ENCODE data around the gene COL23A1.

The COL23A1 gene

DNA sequence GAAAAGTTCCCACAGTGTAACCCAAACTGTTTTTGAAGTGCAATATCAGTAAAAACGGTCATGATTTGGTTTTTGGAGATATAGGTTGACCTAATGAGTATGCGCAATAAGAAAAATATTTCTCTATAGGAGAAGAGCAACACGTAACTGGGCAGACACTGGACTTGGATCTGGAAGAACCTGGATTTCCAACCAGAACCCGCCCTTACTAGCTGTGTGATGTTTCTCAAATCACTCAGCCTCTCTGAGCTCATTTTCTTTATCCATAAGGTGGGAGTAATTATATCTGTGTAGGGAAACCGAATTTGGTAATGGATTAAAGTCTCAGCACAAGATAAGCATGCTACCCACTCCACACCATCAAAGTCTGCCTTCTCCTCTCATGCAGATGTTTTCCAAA, 169.1 kb downstream of the COL23A1 start:
- H3K18ac ChIP-seq (ENCODE audit: low read length): no peak overlapping the region
- H3K79me1 ChIP-seq (ENCODE audit: low read length): peaks cover 4% of the 10 kb centered on the region
- WGBS (ENCODE audit: extremely low coverage, insufficient coverage, low lambda C conversion rate): no CpG with 5 or more reads among the region's 5 CpGs
- peaks cover 13% of the 10 kb centered on the region for H3K4me1 ChIP-seq (ENCODE audit: control insufficient read depth, low read depth, low read length)
- no peak overlapping the region for H3K23ac ChIP-seq (ENCODE audit: low read length)
- peak; percentile 26 for DNase-seq
- H2BK5ac ChIP-seq (ENCODE audit: low read length): no peak overlapping the region
- no peak overlapping the region for H3K56ac ChIP-seq (ENCODE audit: low read length)
- H4K8ac ChIP-seq (ENCODE audit: low read depth, low read length): no peak overlapping the region
- H3K36me3 ChIP-seq (ENCODE audit: control insufficient read depth, insufficient read depth, low read length): no peaks in the 10 kb centered on the region
- H3K27me3 ChIP-seq (ENCODE audit: insufficient read depth, low read length, poor library complexity): no peaks in the 10 kb centered on the region
- H2BK120ac ChIP-seq (ENCODE audit: low read depth, low read length): no peak overlapping the region
- H3K27ac ChIP-seq (ENCODE audit: low read depth, low read length): no peak overlapping the region
- no peak overlapping the region for H2BK15ac ChIP-seq (replicated peaks; ENCODE audit: low read depth)
- H3K4me2 ChIP-seq (ENCODE audit: low read length): no peak overlapping the region
- H3K79me2 ChIP-seq (ENCODE audit: control insufficient read depth, insufficient read depth, low read length): peaks cover 2% of the 10 kb centered on the region
- H3K4ac ChIP-seq (ENCODE audit: low read depth, low read length): peak overlapping the region; percentile 71
- no peak overlapping the region for H2AK5ac ChIP-seq (ENCODE audit: low read length)
- H4K5ac ChIP-seq (ENCODE audit: low read length): no peak overlapping the region
- H3K4me3 ChIP-seq (ENCODE audit: low read length): no peak overlapping the region
- H3K9ac ChIP-seq (ENCODE audit: low read length): peak overlapping the region; percentile 28

DNA sequence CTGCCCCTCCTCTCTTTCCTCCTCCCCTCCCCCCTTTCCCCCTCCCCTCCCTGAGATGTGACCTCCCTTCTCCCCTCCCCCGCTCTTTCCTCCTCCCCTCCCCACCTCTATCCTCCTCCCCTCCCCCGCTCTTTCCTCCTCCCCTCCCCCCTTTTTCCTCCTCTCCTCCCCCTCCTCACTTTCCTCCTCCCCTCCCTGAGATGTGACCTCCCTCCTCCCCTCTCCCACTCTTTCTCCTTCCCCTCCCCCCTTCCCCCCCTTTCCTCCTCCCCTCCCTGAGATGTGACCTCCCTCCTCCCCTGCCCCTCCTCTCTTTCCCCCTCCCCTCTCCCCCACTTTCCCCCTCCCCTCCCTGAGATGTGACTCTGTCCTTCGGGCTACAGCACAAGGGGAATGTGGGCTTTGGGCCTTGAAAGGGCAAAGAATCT, 169.8 kb downstream of the COL23A1 start:
- Histone ChIP-seq H3K27me3 (ENCODE audit: insufficient read depth, low read length, poor library complexity) (no peaks in the 10 kb centered on the region), H3K4me1 (ENCODE audit: control insufficient read depth, low read depth, low read length) (peaks cover 13% of the 10 kb centered on the region), H2BK15ac (replicated peaks; ENCODE audit: low read depth) (no peak overlapping the region), H2BK120ac (ENCODE audit: low read depth, low read length) (no peak overlapping the region), H3K36me3 (ENCODE audit: control insufficient read depth, insufficient read depth, low read length) (no peaks in the 10 kb centered on the region), H2BK5ac (ENCODE audit: low read length) (no peak overlapping the region), H4K8ac (ENCODE audit: low read depth, low read length) (no peak overlapping the region), H4K5ac (ENCODE audit: low read length) (no peak overlapping the region), H3K4me3 (ENCODE audit: low read length) (no peak overlapping the region), H3K4ac (ENCODE audit: low read depth, low read length) (peak overlapping the region; percentile 71), H2AK5ac (ENCODE audit: low read length) (no peak overlapping the region), H3K79me2 (ENCODE audit: control insufficient read depth, insufficient read depth, low read length) (peaks cover 2% of the 10 kb centered on the region), H3K9ac (ENCODE audit: low read length) (peak overlapping the region; percentile 39), H3K79me1 (ENCODE audit: low read length) (peaks cover 4% of the 10 kb centered on the region), H3K27ac (ENCODE audit: low read depth, low read length) (no peak overlapping the region), H3K56ac (ENCODE audit: low read length) (peak overlapping the region; percentile 44), H3K4me2 (ENCODE audit: low read length) (no peak overlapping the region), H3K23ac (ENCODE audit: low read length) (no peak overlapping the region), H3K18ac (ENCODE audit: low read length) (peak overlapping the region; percentile 52)
- DNase-seq: peak; percentile 73
- no CpG with 5 or more reads among the region's 3 CpGs for WGBS (ENCODE audit: extremely low coverage, insufficient coverage, low lambda C conversion rate)

DNA sequence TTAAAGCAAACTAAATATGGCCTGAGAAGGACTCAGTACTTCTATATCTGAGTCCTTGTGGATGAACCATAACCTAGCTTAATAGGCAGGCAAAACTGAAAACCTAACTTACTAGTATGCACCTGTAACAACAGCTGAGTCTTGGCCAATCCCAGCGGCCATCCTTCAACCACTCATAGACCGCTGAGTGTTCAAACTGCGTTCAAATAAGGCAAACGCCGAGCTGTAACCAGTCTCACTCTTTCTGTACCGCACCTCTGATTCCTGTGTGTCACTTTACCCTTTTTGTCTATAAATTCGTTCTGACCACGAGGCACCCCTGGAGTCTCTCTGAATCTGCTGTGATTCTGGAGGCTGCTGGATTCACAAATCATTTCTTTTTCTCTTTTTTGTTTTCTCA, 170.5 kb downstream of the COL23A1 start:
- no peak overlapping the region for H3K4ac ChIP-seq (ENCODE audit: low read depth, low read length)
- no peaks in the 10 kb centered on the region for H3K36me3 ChIP-seq (ENCODE audit: control insufficient read depth, insufficient read depth, low read length)
- no peak overlapping the region for H3K27ac ChIP-seq (ENCODE audit: low read depth, low read length)
- no peak overlapping the region for H3K4me3 ChIP-seq (ENCODE audit: low read length)
- peaks cover 4% of the 10 kb centered on the region for H3K79me1 ChIP-seq (ENCODE audit: low read length)
- no peak for DNase-seq
- WGBS (ENCODE audit: extremely low coverage, insufficient coverage, low lambda C conversion rate): no CpG with 5 or more reads among the region's 8 CpGs
- H3K4me1 ChIP-seq (ENCODE audit: control insufficient read depth, low read depth, low read length): peaks cover 13% of the 10 kb centered on the region
- no peak overlapping the region for H4K8ac ChIP-seq (ENCODE audit: low read depth, low read length)
- no peak overlapping the region for H3K4me2 ChIP-seq (ENCODE audit: low read length)
- no peak overlapping the region for H3K23ac ChIP-seq (ENCODE audit: low read length)
- no peak overlapping the region for H2BK120ac ChIP-seq (ENCODE audit: low read depth, low read length)
- peaks cover 2% of the 10 kb centered on the region for H3K79me2 ChIP-seq (ENCODE audit: control insufficient read depth, insufficient read depth, low read length)
- H3K9ac ChIP-seq (ENCODE audit: low read length): no peak overlapping the region
- peak overlapping the region; percentile 22 for H3K56ac ChIP-seq (ENCODE audit: low read length)
- no peak overlapping the region for H2BK5ac ChIP-seq (ENCODE audit: low read length)
- H3K18ac ChIP-seq (ENCODE audit: low read length): no peak overlapping the region
- H2AK5ac ChIP-seq (ENCODE audit: low read length): no peak overlapping the region
- no peaks in the 10 kb centered on the region for H3K27me3 ChIP-seq (ENCODE audit: insufficient read depth, low read length, poor library complexity)
- no peak overlapping the region for H4K5ac ChIP-seq (ENCODE audit: low read length)
- H2BK15ac ChIP-seq (replicated peaks; ENCODE audit: low read depth): no peak overlapping the region

DNA sequence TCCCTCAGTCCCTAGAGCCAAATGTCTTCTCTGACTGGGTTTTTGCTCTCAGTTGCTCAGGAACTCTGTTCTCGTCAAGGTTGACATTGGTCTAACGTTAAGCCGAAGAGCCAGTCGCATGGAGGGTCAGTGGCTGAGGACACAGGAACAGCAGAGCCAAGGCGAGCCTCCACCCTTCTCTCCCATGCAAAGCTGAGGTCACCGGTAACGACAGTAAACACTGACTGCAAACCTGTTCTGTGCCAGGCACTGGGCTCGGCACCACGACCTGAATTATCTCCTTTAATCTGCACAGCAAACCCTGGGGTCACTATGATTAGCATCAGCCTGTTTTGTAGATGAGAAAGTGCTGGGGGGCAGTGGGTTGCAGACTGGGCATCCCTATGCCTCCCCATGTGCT, 171.0 kb downstream of the COL23A1 start:
- Histone ChIP-seq H3K4me1 (ENCODE audit: control insufficient read depth, low read depth, low read length) (peaks cover 13% of the 10 kb centered on the region), H3K4ac (ENCODE audit: low read depth, low read length) (no peak overlapping the region), H3K79me2 (ENCODE audit: control insufficient read depth, insufficient read depth, low read length) (peaks cover 2% of the 10 kb centered on the region), H3K56ac (ENCODE audit: low read length) (no peak overlapping the region), H3K79me1 (ENCODE audit: low read length) (peaks cover 4% of the 10 kb centered on the region), H3K18ac (ENCODE audit: low read length) (no peak overlapping the region), H3K27ac (ENCODE audit: low read depth, low read length) (no peak overlapping the region), H3K9ac (ENCODE audit: low read length) (no peak overlapping the region), H4K8ac (ENCODE audit: low read depth, low read length) (no peak overlapping the region), H3K36me3 (ENCODE audit: control insufficient read depth, insufficient read depth, low read length) (no peaks in the 10 kb centered on the region), H4K5ac (ENCODE audit: low read length) (no peak overlapping the region), H3K27me3 (ENCODE audit: insufficient read depth, low read length, poor library complexity) (no peaks in the 10 kb centered on the region), H2BK120ac (ENCODE audit: low read depth, low read length) (no peak overlapping the region), H2BK15ac (replicated peaks; ENCODE audit: low read depth) (no peak overlapping the region), H3K4me3 (ENCODE audit: low read length) (no peak overlapping the region), H3K4me2 (ENCODE audit: low read length) (no peak overlapping the region), H2BK5ac (ENCODE audit: low read length) (no peak overlapping the region), H2AK5ac (ENCODE audit: low read length) (no peak overlapping the region), H3K23ac (ENCODE audit: low read length) (no peak overlapping the region)
- no peak for DNase-seq
- no CpG with 5 or more reads among the region's 9 CpGs for WGBS (ENCODE audit: extremely low coverage, insufficient coverage, low lambda C conversion rate)

DNA sequence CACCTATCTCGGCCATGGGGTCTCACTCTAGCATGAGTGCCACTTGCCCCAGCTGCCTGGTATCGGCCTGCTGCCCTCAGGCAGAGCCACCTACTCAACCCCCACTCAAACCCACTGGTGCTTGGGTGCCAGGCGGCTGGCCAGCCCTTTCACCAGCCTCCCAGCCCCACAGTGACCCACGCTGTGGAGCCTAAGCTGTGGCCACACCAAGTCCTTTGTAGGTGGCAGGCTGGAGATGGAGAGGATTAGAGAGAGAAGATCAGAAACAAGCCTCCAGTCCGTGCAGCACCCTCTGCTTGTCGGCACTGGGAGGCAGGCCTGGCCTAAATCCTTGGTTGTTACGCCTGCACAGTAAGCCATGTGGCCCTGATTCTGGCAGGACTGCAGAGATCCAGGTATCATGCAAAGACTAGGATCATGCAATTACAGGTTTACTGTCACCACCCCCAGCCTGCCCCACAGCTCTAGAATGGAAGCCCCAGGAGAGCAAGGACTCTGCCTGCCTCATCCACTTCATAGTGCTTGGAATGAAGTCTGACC, 171.7 kb downstream of the COL23A1 start:
- no peak overlapping the region for H2BK15ac ChIP-seq (replicated peaks; ENCODE audit: low read depth)
- no peak overlapping the region for H3K4me2 ChIP-seq (ENCODE audit: low read length)
- peaks cover 2% of the 10 kb centered on the region for H3K79me2 ChIP-seq (ENCODE audit: control insufficient read depth, insufficient read depth, low read length)
- H4K8ac ChIP-seq (ENCODE audit: low read depth, low read length): no peak overlapping the region
- no peaks in the 10 kb centered on the region for H3K36me3 ChIP-seq (ENCODE audit: control insufficient read depth, insufficient read depth, low read length)
- no peaks in the 10 kb centered on the region for H3K27me3 ChIP-seq (ENCODE audit: insufficient read depth, low read length, poor library complexity)
- H3K27ac ChIP-seq (ENCODE audit: low read depth, low read length): no peak overlapping the region
- no peak for DNase-seq
- no peak overlapping the region for H3K18ac ChIP-seq (ENCODE audit: low read length)
- no peak overlapping the region for H3K9ac ChIP-seq (ENCODE audit: low read length)
- no peak overlapping the region for H2BK5ac ChIP-seq (ENCODE audit: low read length)
- no peak overlapping the region for H3K23ac ChIP-seq (ENCODE audit: low read length)
- peaks cover 2% of the 10 kb centered on the region for H3K79me1 ChIP-seq (ENCODE audit: low read length)
- peaks cover 14% of the 10 kb centered on the region for H3K4me1 ChIP-seq (ENCODE audit: control insufficient read depth, low read depth, low read length)
- no peak overlapping the region for H2BK120ac ChIP-seq (ENCODE audit: low read depth, low read length)
- no peak overlapping the region for H3K4me3 ChIP-seq (ENCODE audit: low read length)
- no CpG with 5 or more reads among the region's 7 CpGs for WGBS (ENCODE audit: extremely low coverage, insufficient coverage, low lambda C conversion rate)
- H3K4ac ChIP-seq (ENCODE audit: low read depth, low read length): no peak overlapping the region
- H4K5ac ChIP-seq (ENCODE audit: low read length): no peak overlapping the region
- H3K56ac ChIP-seq (ENCODE audit: low read length): no peak overlapping the region
- H2AK5ac ChIP-seq (ENCODE audit: low read length): no peak overlapping the region

DNA sequence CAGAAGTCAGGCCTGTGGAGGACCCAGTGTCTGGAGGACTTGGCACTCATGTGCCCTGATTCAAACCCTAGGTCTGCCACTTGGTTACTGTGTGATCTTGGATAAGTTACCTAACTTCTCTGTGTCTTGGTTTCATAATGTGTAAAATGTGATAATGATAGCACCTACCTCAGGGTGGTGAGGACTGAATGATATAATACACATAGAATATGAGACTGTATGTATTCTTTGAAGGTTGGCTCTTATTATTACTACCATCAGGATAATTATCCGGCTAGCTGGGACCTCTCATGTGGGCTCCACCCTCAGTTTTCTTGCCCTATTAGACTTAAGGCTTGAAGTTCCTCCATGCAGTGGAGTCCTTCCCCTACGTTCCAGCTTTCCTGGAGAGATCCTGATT, 172.2 kb downstream of the COL23A1 start:
- WGBS (ENCODE audit: extremely low coverage, insufficient coverage, low lambda C conversion rate): no CpG with 5 or more reads among the region's 2 CpGs
- peaks cover 14% of the 10 kb centered on the region for H3K4me1 ChIP-seq (ENCODE audit: control insufficient read depth, low read depth, low read length)

More for the DNA sequence above, 172.2 kb downstream of the COL23A1 start:
- no peak for DNase-seq
- no peaks in the 10 kb centered on the region for H3K27me3 ChIP-seq (ENCODE audit: insufficient read depth, low read length, poor library complexity)
- peaks cover 1% of the 10 kb centered on the region for H3K79me1 ChIP-seq (ENCODE audit: low read length)
- H3K27ac ChIP-seq (ENCODE audit: low read depth, low read length): no peak overlapping the region
- no peak overlapping the region for H3K23ac ChIP-seq (ENCODE audit: low read length)
- no peak overlapping the region for H3K56ac ChIP-seq (ENCODE audit: low read length)
- H3K79me2 ChIP-seq (ENCODE audit: control insufficient read depth, insufficient read depth, low read length): no peaks in the 10 kb centered on the region
- no peak overlapping the region for H3K18ac ChIP-seq (ENCODE audit: low read length)
- no peak overlapping the region for H3K9ac ChIP-seq (ENCODE audit: low read length)
- no peak overlapping the region for H2BK5ac ChIP-seq (ENCODE audit: low read length)
- no peak overlapping the region for H2BK15ac ChIP-seq (replicated peaks; ENCODE audit: low read depth)
- no peak overlapping the region for H4K8ac ChIP-seq (ENCODE audit: low read depth, low read length)
- no peak overlapping the region for H2BK120ac ChIP-seq (ENCODE audit: low read depth, low read length)
- H2AK5ac ChIP-seq (ENCODE audit: low read length): no peak overlapping the region
- no peak overlapping the region for H3K4me2 ChIP-seq (ENCODE audit: low read length)
- no peak overlapping the region for H4K5ac ChIP-seq (ENCODE audit: low read length)
- no peak overlapping the region for H3K4me3 ChIP-seq (ENCODE audit: low read length)
- H3K36me3 ChIP-seq (ENCODE audit: control insufficient read depth, insufficient read depth, low read length): no peaks in the 10 kb centered on the region
- no peak overlapping the region for H3K4ac ChIP-seq (ENCODE audit: low read depth, low read length)

Data from mesendoderm (in vitro differentiated cells).